ENCODE measurements around the gene COLEC11.

- TF ChIP-seq CTCF (CRISPR knock-in tag; IDR thresholded peaks at IDR 0.05) = no peak
- no peak for TF ChIP-seq ZBED4 (CRISPR knock-in tag; IDR thresholded peaks at IDR 0.05; ENCODE audit: borderline replicate concordance)
- TF ChIP-seq IRF2 (CRISPR knock-in tag; IDR thresholded peaks at IDR 0.05) = no peak
- TF ChIP-seq PHB2 (IDR thresholded peaks at IDR 0.05; ENCODE audit: partially characterized antibody) = no peak
- no peak for TF ChIP-seq BRCA1 (CRISPR knock-in tag; IDR thresholded peaks at IDR 0.05)
- TF ChIP-seq BRD4 (CRISPR knock-in tag; IDR thresholded peaks at IDR 0.05) = no peak
- TF ChIP-seq NBN (conservative IDR thresholded peaks at IDR 0.05) = no peak
- TF ChIP-seq BCL6 (CRISPR knock-in tag; IDR thresholded peaks at IDR 0.05) = no peak
- no peak for TF ChIP-seq POLR2A (IDR thresholded peaks at IDR 0.05; ENCODE audit: insufficient read depth in 1 of 2, low read depth in 2 of 2, low read length in 2 of 2)
- no peak for TF ChIP-seq HCFC1 (IDR thresholded peaks at IDR 0.05; ENCODE audit: low read depth, low read length)
- no peak for TF ChIP-seq TAF1 (CRISPR knock-in tag; IDR thresholded peaks at IDR 0.05)
- TF ChIP-seq CAMTA2 (CRISPR knock-in tag; IDR thresholded peaks at IDR 0.05; ENCODE audit: borderline replicate concordance) = no peak
- TF ChIP-seq ZFP41 (CRISPR knock-in tag; IDR thresholded peaks at IDR 0.05; ENCODE audit: borderline replicate concordance) = no peak
- TF ChIP-seq PHF8 (CRISPR knock-in tag; IDR thresholded peaks at IDR 0.05) = no peak
Observed at GRCh38 chr2:3670376-3670775, 75.5 kb downstream of the COLEC11 start.
